Measurements from ENCODE around the gene RPTOR.
"Not testable (repeated sequence)": the region's sequence is repeated elsewhere in the genome, so short reads cannot be mapped to it uniquely, and the experiment has no call there.

Gene RPTOR, protein sequence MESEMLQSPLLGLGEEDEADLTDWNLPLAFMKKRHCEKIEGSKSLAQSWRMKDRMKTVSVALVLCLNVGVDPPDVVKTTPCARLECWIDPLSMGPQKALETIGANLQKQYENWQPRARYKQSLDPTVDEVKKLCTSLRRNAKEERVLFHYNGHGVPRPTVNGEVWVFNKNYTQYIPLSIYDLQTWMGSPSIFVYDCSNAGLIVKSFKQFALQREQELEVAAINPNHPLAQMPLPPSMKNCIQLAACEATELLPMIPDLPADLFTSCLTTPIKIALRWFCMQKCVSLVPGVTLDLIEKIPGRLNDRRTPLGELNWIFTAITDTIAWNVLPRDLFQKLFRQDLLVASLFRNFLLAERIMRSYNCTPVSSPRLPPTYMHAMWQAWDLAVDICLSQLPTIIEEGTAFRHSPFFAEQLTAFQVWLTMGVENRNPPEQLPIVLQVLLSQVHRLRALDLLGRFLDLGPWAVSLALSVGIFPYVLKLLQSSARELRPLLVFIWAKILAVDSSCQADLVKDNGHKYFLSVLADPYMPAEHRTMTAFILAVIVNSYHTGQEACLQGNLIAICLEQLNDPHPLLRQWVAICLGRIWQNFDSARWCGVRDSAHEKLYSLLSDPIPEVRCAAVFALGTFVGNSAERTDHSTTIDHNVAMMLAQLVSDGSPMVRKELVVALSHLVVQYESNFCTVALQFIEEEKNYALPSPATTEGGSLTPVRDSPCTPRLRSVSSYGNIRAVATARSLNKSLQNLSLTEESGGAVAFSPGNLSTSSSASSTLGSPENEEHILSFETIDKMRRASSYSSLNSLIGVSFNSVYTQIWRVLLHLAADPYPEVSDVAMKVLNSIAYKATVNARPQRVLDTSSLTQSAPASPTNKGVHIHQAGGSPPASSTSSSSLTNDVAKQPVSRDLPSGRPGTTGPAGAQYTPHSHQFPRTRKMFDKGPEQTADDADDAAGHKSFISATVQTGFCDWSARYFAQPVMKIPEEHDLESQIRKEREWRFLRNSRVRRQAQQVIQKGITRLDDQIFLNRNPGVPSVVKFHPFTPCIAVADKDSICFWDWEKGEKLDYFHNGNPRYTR (N-terminal part only)

GRCh38 chr17:80544655-80545498 is at the start of gene RPTOR:
Gene RPTOR, plus strand, starts transcription at chr17:80544838. Its CDS starts 792 bp downstream, at chr17:80545630.
- intact Hi-C loops (cut with DNase I): loop anchor here (10.0 kb wide), 1 partner anchor 90 kb away; no protein-coding TSS in a partner anchor
- DNase-seq: peak; percentile 77 to 99 (median 95)

DNA sequence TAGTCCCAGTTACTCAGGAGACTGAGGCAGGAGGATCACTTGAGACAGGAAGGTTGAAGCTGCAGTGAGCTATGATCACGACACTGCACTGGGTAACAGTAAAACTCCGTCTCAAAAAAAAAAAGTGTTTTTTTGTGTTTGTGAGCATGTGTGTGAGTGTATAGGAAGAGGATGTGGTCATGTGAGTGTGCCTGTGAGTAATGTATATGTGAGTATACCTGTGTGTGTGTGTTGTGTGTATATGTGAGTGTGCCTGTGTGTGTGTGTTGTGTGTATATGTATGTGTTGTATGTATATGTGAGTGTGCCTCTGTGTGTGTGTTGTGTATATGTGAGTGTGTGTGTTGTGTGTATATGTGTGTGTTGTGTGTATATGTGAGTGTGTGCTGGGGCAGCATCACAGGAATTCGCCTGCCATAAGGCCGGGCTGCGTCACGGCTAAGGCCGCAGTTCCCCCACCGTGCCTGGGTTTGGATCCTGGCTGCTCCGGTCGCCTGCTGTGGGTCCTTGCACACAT is 46.9 kb upstream of the RPTOR start:
- DNase-seq: no peak
- intact Hi-C loops (cut with DNase I): no loop called here

GRCh38 chr17:80498242-80498919 is 46.3 kb upstream of the RPTOR start:
- intact Hi-C loops (cut with DNase I): no loop called here
- DNase-seq: no peak

DNA sequence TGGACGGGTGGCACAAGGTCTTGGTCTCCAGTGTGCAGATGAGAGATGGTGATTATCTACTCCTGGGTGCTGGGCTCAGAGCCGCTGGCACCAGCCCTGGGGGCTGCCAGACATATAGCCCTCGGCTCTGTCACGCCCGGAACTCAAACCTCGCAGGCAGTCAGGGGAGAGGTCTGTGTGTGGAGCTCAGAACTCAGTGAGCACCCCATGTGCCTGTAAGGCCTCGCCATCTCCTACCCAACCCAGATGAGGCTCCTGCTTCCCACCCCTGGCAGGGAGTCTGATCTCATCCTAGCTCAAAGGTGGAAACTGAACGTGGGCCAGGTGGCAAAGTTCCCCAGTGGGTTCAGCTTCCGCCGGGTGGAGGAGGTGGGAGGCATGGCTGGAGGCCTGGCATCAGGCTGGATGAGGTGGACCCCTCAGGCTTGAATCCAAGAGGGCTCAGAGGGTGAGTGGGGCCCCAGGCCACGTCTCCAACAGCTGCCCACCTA is 45.7 kb upstream of the RPTOR start:
- intact Hi-C loops (cut with DNase I): no loop called here
- DNase-seq: no peak

GRCh38 chr17:80499560-80499959 is 45.1 kb upstream of the RPTOR start:
- intact Hi-C loops (cut with DNase I): no loop called here
- DNase-seq: no peak

DNA sequence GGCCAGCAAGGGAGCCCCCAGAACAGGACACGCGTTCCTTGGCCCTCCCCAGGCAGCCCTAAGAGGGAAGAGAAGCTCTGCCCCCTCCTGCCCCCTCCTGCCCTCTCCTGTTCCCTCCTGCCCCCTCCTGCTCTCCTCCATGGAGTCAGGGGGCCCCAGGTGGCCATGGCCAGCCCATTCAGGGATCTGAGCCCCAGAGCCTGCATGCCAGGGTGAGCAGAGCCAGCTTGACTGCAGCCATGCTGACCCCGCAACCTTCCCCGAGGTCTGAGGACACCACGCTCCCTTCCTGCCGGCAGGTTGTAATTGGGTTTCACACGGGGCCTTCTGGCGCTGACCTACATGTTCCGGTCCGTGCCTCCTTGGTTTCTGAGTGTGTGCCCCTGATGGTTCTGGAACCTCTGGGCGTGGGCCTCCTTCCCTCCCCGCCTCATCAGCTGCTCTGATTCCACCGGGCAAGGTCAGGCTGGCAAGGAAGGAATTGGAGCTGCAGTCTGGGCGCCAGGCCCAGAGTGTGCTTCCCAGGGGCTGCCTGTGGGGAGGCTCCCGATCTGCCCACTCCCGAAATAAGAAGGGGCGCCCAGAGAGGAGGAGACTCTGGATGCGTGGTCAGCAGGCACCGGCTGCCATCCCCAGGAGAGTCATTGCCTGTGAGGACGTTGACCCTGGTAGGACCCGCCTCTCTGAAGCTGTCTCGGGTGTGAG is 44.5 kb upstream of the RPTOR start:
- intact Hi-C loops (cut with DNase I): no loop called here
- DNase-seq: no peak

GRCh38 chr17:80501741-80502577 is 42.7 kb upstream of the RPTOR start:
- intact Hi-C loops (cut with DNase I): no loop called here
- DNase-seq: peak; percentile 52 to 92 (median 76)

DNA sequence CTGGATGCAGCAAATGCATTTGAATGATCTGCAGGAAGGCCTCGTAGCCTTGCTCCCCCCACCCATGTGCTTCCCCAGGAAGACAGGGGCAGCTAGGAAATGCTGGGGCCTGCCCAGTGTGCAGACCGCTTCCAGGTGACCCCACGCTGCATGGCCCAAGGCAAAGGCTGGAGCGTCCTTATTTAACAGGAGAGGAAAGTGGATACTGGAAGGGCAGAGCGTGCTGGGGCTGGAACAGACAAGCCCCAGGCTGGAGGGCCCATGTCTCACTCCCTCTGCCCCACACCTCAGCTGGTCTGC is 42.1 kb upstream of the RPTOR start:
- no peak for DNase-seq
- intact Hi-C loops (cut with DNase I): no loop called here

- intact Hi-C loops (cut with DNase I): no loop called here
- DNase-seq: no peak
Measured at GRCh38 chr17:80503031-80503430, 41.6 kb upstream of the RPTOR start.

GRCh38 chr17:80503921-80504320 is 40.7 kb upstream of the RPTOR start:
- intact Hi-C loops (cut with DNase I): no loop called here

GRCh38 chr17:80504686-80505413 is 39.8 kb upstream of the RPTOR start:
- intact Hi-C loops (cut with DNase I): no loop called here
- no peak for DNase-seq

More at GRCh38 chr17:80503921-80504320, 40.7 kb upstream of the RPTOR start:
- DNase-seq: no peak

- DNase-seq; intact Hi-C loops (cut with DNase I): not testable (repeated sequence)
Measured at GRCh38 chr17:80507177-80507576, 37.5 kb upstream of the RPTOR start.

DNA sequence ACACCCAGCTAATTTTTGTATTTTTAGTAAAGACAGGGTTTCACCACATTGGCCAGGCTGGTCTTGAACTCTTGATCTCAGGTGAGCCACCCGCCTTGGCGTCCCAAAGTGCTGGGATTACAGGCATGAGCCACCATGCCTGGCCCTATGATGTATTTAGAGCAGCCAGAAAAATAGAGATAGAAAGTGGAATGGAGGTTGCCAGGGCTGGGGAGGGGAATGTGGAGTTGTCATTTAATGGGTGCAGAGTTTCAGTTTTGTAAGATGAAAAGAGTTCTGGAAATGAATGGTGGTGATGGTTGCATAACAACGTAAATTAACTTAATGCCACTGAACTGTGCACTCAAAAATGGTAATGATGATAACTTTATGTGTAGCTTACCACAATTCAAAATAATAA is 36.7 kb upstream of the RPTOR start:
- intact Hi-C loops (cut with DNase I): no loop called here

DNA sequence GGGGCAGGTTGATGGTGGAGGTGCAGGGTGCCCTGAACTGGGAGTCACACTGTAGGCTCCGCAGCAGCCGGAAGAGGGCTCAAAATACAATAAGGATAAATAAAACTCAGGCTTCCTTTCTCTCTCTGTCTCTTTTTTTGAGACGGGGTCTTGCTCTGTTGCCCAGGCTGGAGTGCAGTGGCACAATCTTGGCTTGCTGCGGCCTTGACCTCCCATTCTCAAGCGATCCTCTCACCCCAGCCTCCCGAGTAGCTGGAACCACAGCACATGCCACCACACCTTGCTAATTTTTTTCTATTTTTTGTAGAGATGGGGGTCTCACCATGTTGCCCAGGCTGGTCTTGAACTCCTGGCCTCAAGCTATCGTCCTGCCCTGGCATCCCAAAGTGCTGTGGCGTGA is 35.3 kb upstream of the RPTOR start:
- no peak for DNase-seq
- intact Hi-C loops (cut with DNase I): no loop called here

More for the DNA sequence above, 36.7 kb upstream of the RPTOR start:
- no peak for DNase-seq

DNA sequence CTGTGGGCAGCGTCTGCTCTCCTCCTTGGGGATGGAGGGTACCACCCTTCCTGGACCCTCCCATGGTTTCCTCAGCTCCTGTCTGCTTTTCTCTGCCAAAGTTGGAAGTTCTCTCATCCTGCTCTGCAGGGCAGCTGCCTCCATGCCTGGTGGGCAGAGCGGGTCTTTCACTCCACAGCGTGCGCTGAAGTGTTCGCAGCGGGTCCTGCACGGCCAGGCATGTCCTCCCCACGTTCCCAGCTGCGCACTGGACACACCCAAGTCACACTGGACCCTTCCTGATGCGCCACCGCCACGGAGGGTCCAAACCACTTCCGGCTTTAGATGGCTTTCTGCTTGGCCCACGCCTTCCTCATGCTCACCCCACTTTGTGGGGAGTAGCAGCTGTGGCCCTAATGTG is 34.5 kb upstream of the RPTOR start:
- intact Hi-C loops (cut with DNase I): no loop called here
- no peak for DNase-seq

DNA sequence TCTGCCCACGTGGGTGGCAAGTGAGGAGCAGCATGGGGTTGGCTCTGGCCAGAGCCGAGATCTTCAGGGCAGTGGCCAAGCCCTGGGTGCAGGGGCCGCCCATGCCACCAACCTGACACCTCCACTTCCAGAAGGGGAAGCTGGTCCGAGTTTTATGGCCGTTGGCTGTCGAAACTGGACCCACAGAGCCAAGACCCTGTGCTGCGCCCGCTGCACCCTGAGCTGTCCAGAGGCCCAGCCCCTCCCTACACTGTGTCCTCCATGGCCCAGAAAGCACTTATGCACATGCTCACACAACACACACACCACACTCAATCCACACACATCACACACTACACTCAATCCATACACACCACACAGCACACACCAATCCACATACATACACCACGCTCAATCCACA is 33.9 kb upstream of the RPTOR start:
- intact Hi-C loops (cut with DNase I): no loop called here
- no peak for DNase-seq

Measured in head of caudate nucleus (tissue), 42 donors.